IPS-20b (cell line): ENCODE measurements around the gene PIAS2.

Experiments used
- H3K27ac ChIP-seq: one replicate; pipeline ENCODE4 v1.5.1; 2013; ENCODE audit warnings: low read length
- H3K27me3 ChIP-seq: 2 replicates; pipeline ENCODE4 v1.6.1; 2013; ENCODE audit warnings: mild to moderate bottlenecking, low read length, inconsistent platforms; ENCODE audit not compliant: insufficient read depth
- H3K36me3 ChIP-seq: 2 replicates; pipeline ENCODE4 v1.6.1; 2013; ENCODE audit warnings: low read depth, mild to moderate bottlenecking, inconsistent platforms, low read length, moderate library complexity; ENCODE audit not compliant: insufficient read depth
- H3K4me1 ChIP-seq: 2 replicates; pipeline ENCODE4 v1.6.1; 2013; ENCODE audit warnings: mild to moderate bottlenecking, control low read depth, inconsistent platforms, low read length, moderate library complexity; ENCODE audit not compliant: insufficient read depth
- H3K4me3 ChIP-seq: 2 replicates; pipeline ENCODE4 v1.5.1; 2013; ENCODE audit warnings: mild to moderate bottlenecking, low read length, inconsistent platforms
- H3K9ac ChIP-seq: 2 replicates; pipeline ENCODE4 v1.6.1; 2013; ENCODE audit warnings: low read depth, mild to moderate bottlenecking, inconsistent platforms, low read length, moderate library complexity
- H3K9me3 ChIP-seq: 2 replicates; pipeline ENCODE4 v1.6.1; 2013; ENCODE audit warnings: mild to moderate bottlenecking, low read depth, low read length, inconsistent platforms; ENCODE audit not compliant: insufficient read depth

PIAS2 gene

GRCh38 chr18:46939337-46939963 is 22.1 kb upstream of the PIAS2 start:
- Histone ChIP-seq H3K36me3 (no peaks in the 10 kb centered on the region), H3K4me1 (peaks cover 7% of the 10 kb centered on the region; the same call in 1 of the 2 replicates), H3K9me3 (no peaks in the 10 kb centered on the region), H3K4me3 (no peak overlapping the region), H3K27me3 (no peaks in the 10 kb centered on the region), H3K27ac (no peak overlapping the region), H3K9ac (no peak overlapping the region)

GRCh38 chr18:46920653-46921052 is 3.3 kb upstream of the PIAS2 start:
- Histone ChIP-seq H3K36me3 (no peaks in the 10 kb centered on the region), H3K27me3 (no peaks in the 10 kb centered on the region; the same call in 1 of the 2 replicates), H3K4me1 (peaks cover 8% of the 10 kb centered on the region; the same call in 1 of the 2 replicates)

DNA sequence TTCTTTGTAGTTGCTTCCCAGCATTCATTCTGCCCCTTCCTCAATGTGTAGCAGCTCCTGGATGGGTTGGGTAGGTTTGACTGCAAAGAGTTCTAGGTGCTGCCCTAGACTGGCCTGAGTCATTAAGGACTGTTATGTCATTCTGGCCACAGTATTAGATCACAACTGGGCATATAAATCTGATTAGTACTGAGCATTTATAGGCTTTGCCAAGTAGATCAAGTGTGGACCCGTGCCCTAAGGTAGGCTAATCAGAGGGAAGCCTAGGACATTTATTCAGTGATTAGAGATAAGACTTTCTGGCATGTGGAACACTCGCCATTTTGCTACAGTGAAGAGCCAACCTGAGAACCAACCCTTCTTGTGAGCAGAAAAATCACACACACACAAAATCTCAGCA is 2.8 kb upstream of the PIAS2 start:
- Histone ChIP-seq H3K9me3 (no peaks in the 10 kb centered on the region), H3K9ac (no peak overlapping the region), H3K36me3 (no peaks in the 10 kb centered on the region), H3K27me3 (no peaks in the 10 kb centered on the region; the same call in 1 of the 2 replicates), H3K4me3 (no peak overlapping the region), H3K4me1 (peaks cover 13% of the 10 kb centered on the region; the same call in 1 of the 2 replicates), H3K27ac (no peak overlapping the region)

More at GRCh38 chr18:46920653-46921052, 3.3 kb upstream of the PIAS2 start:
- no peak overlapping the region for H3K4me3 ChIP-seq
- H3K9ac ChIP-seq, result no peak overlapping the region
- no peak overlapping the region for H3K27ac ChIP-seq
- no peaks in the 10 kb centered on the region for H3K9me3 ChIP-seq

DNA sequence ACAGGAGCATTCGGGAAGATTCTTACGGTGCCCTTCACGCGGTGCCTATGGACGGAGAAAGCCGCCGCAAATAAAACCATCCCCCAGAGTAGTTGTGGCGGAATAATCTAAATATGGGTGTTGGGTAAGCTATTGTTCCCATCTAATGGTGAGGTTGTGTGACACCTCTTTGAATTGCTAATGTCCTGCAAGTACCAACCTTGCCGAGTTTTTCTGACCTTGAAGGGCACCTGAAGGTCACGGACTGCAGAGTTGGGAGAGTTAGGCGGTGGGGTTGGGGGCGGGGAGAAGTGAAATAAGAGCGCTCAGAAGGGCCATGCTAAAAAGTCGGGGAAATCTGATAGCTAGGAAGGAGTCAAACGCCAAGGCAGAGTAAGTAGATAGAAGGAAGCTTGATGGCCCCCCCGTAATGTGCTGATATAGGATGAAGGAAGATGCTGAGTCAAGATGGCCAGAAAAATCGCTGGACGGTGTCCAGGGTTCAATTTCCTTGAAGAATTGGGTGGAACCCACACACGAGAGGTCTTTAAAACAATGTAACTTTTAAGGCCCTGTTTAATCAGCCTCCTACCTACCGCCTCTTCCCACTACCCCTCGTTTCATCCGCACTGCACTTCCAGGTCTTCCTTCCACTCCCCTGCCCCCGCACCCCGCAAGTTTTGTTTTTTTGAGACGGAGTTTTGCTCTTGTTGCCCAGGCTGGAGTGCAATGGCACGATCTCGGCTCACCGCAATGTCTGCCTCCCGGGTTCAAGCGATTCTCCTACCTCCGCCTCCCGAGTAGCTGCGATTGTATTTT is 695 bp upstream of the PIAS2 start:
- peaks cover 32% of the 10 kb centered on the region for H3K4me1 ChIP-seq
- peak overlapping the region; percentile 86 for H3K27ac ChIP-seq
- no peaks in the 10 kb centered on the region; the same call in 1 of the 2 replicates for H3K27me3 ChIP-seq
- H3K9ac ChIP-seq, result peak overlapping the region; percentile 87
- H3K9me3 ChIP-seq, result no peaks in the 10 kb centered on the region
- no peaks in the 10 kb centered on the region for H3K36me3 ChIP-seq
- H3K4me3 ChIP-seq, result peak overlapping the region; percentile 93

- Histone ChIP-seq H3K36me3 (no peaks in the 10 kb centered on the region), H3K9me3 (no peaks in the 10 kb centered on the region), H3K9ac (peak overlapping the region; percentile 87), H3K4me1 (peaks cover 32% of the 10 kb centered on the region), H3K4me3 (peak overlapping the region; percentile 93), H3K27ac (no peak overlapping the region), H3K27me3 (no peaks in the 10 kb centered on the region; the same call in 1 of the 2 replicates)
Observed at GRCh38 chr18:46916551-46917107, 678 bp downstream of the PIAS2 start.

GRCh38 chr18:46915800-46916550 is 1.3 kb downstream of the PIAS2 start:
- Histone ChIP-seq H3K27me3 (no peaks in the 10 kb centered on the region; the same call in 1 of the 2 replicates), H3K9me3 (no peaks in the 10 kb centered on the region), H3K9ac (peak overlapping the region; percentile 87; the same call in 1 of the 2 replicates), H3K27ac (no peak overlapping the region), H3K4me1 (peaks cover 32% of the 10 kb centered on the region), H3K36me3 (no peaks in the 10 kb centered on the region), H3K4me3 (peak overlapping the region; percentile 93)

GRCh38 chr18:46910856-46911255 is 6.5 kb downstream of the PIAS2 start:
- H3K36me3 ChIP-seq, result peaks cover 6% of the 10 kb centered on the region; the same call in 1 of the 2 replicates

GRCh38 chr18:46909497-46909896 is 7.8 kb downstream of the PIAS2 start:
- peaks cover 6% of the 10 kb centered on the region; the same call in 1 of the 2 replicates for H3K36me3 ChIP-seq
- no peaks in the 10 kb centered on the region for H3K9me3 ChIP-seq
- H3K27me3 ChIP-seq, result no peaks in the 10 kb centered on the region
- H3K27ac ChIP-seq, result no peak overlapping the region
- no peak overlapping the region for H3K9ac ChIP-seq
- no peak overlapping the region for H3K4me3 ChIP-seq
- H3K4me1 ChIP-seq, result peaks cover 18% of the 10 kb centered on the region

More at GRCh38 chr18:46910856-46911255, 6.5 kb downstream of the PIAS2 start:
- H3K4me1 ChIP-seq, result peaks cover 29% of the 10 kb centered on the region
- no peak overlapping the region for H3K4me3 ChIP-seq
- H3K9ac ChIP-seq, result no peak overlapping the region
- no peak overlapping the region for H3K27ac ChIP-seq
- H3K9me3 ChIP-seq, result no peaks in the 10 kb centered on the region
- H3K27me3 ChIP-seq, result no peaks in the 10 kb centered on the region; the same call in 1 of the 2 replicates

DNA sequence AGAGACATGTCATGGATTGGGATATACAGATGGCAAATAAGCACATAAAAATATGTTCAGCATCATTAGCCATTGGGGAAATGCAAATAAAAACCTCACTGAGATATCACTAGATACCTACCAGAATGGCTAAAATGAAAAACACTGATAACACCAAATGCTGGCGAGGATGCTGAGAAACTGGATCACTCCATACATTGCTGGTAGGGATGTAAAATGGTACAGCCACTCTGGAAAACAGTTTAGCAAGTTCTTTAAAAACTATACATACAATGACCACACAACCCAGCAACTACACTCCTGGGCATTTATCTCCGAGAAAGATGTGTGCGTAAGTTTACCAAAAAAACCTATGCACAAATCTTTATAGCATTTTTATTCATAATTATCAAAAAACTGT is 13.9 kb downstream of the PIAS2 start:
- Histone ChIP-seq H3K9ac (no peak overlapping the region), H3K36me3 (peaks cover 6% of the 10 kb centered on the region; the same call in 1 of the 2 replicates), H3K4me3 (no peak overlapping the region), H3K9me3 (no peaks in the 10 kb centered on the region), H3K4me1 (peaks cover 9% of the 10 kb centered on the region; the same call in 1 of the 2 replicates), H3K27me3 (no peaks in the 10 kb centered on the region), H3K27ac (no peak overlapping the region)

DNA sequence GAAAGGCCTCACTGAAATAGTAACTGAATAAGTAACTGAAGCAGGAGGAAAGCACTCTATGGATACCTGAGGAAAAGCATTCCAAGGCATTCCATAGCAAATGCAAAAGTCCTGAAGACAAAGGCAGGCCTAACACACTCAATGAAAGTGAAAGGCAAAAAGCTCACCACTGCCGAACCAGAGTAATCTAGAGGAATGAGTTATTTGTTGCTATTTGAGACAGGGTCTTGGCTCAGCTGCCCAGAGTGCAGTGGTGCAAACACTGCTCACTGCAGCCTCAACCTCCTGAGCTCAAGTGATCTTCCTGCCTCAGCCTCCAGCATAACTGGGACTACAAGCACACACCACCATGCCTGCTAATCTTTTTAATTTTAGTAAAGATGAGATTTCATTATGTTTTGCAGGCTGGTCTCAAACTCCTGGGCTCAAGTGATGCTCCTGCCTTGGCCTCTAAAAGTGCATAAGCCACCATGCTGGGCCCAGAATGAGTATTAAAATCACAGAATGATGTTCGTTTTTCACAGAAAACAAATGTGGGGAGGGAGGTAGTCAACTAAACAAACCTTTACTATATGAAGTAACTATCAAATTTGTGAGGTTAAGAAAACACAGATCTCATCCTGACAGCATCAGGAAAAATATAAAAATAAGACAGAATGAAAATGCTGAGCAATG is 17.9 kb downstream of the PIAS2 start:
- Histone ChIP-seq H3K36me3 (no peaks in the 10 kb centered on the region), H3K4me1 (peaks cover 12% of the 10 kb centered on the region; the same call in 1 of the 2 replicates), H3K9me3 (no peaks in the 10 kb centered on the region), H3K27me3 (no peaks in the 10 kb centered on the region), H3K4me3 (peak overlapping the region; percentile 8; the same call in 1 of the 2 replicates), H3K9ac (peak overlapping the region; percentile 45; the same call in 1 of the 2 replicates), H3K27ac (peak overlapping the region; percentile 11)
